IMR-90 (cell line): ENCODE results near the gene TAOK1. TPM values are rescaled to one million over a fixed set of nuclear protein-coding genes. Genes with fewer than 3 reads are reported as not detected.

Source experiments
- ATAC-seq: fragments of 200-7000 bp; cut with Tn5 transposase; 2 replicates; pipeline ENCODE4 v1.9.1; 2020; ENCODE audit warnings: low read depth, mild to moderate bottlenecking, moderate library complexity
- BruUV-seq: library from RNA; stranded (reverse); fragments of 400-500 nt; replicated peaks from 2 replicates; lab custom pipeline; 2021; lab: Mats Ljungman, UMichigan
- CTCF ChIA-PET: fragments of 300-600 bp; formaldehyde crosslinking; extraction: SDS; loops from one replicate; lab custom pipeline; 2021; ENCODE audit warnings: antibody characterized with exemption; lab: Yijun Ruan, JAX
- POLR2A ChIA-PET: fragments of 300-600 bp; sonication (Branson Sonifier 250); formaldehyde crosslinking; loops from one replicate; lab custom pipeline; 2022; ENCODE audit warnings: antibody characterized with exemption; ENCODE audit not compliant: unreplicated experiment; lab: Charles Lee
- DNase-seq: peaks from one replicate; pipeline ENCODE4 v3.0.0; 2013
- H2AFZ ChIP-seq: replicated peaks from 2 replicates; pipeline ENCODE3; 2013; ENCODE audit warnings: low read length, mild to moderate bottlenecking; ENCODE audit not compliant: poor library complexity
- H2AK5ac ChIP-seq: 2 replicates; pipeline ENCODE4 v1.6.1; 2013; ENCODE audit warnings: low read depth, low read length, inconsistent platforms
- H2AK9ac ChIP-seq: replicated peaks from 2 replicates; pipeline ENCODE3; 2013; ENCODE audit warnings: mild to moderate bottlenecking, low read depth, low read length, moderate library complexity; ENCODE audit not compliant: poor library complexity
- H2BK120ac ChIP-seq: 2 replicates; pipeline ENCODE4 v1.6.1; 2013; ENCODE audit warnings: low read depth, low read length, inconsistent platforms
- H2BK15ac ChIP-seq: 3 replicates; pipeline ENCODE4 v1.6.1; 2013; ENCODE audit warnings: low read depth, low read length, inconsistent platforms
- H2BK20ac ChIP-seq: 2 replicates; pipeline ENCODE4 v1.6.1; 2013; ENCODE audit warnings: low read depth, mild to moderate bottlenecking, inconsistent platforms, low read length, moderate library complexity
- H2BK5ac ChIP-seq: 2 replicates; pipeline ENCODE4 v1.6.1; 2013; ENCODE audit warnings: mild to moderate bottlenecking, low read depth, low read length, inconsistent platforms; ENCODE audit not compliant: poor library complexity, severe bottlenecking
- H3K14ac ChIP-seq: replicated peaks from 2 replicates; pipeline ENCODE4 v1.6.1; 2013; ENCODE audit warnings: low read depth, low read length, inconsistent platforms
- H3K18ac ChIP-seq: 2 replicates; pipeline ENCODE4 v1.6.1; 2013; ENCODE audit warnings: low read depth, low read length, control low read depth
- H3K23ac ChIP-seq: 2 replicates; pipeline ENCODE4 v1.6.1; 2013; ENCODE audit warnings: low read depth, low read length, inconsistent platforms
- H3K27ac ChIP-seq: 2 replicates; pipeline ENCODE4 v1.5.1; 2013; ENCODE audit warnings: mild to moderate bottlenecking, control low read depth, low read length; ENCODE audit not compliant: insufficient read depth
- H3K27me3 ChIP-seq: 2 replicates; pipeline ENCODE4 v1.6.1; 2013; ENCODE audit warnings: low read length; ENCODE audit not compliant: control insufficient read depth, insufficient read depth
- H3K36me3 ChIP-seq: 2 replicates; pipeline ENCODE4 v1.6.1; 2013; ENCODE audit warnings: low read length, mixed read lengths; ENCODE audit not compliant: control insufficient read depth, insufficient read depth
- H3K4ac ChIP-seq: 2 replicates; pipeline ENCODE4 v1.6.1; 2013; ENCODE audit warnings: low read depth, low read length, inconsistent platforms
- H3K4me1 ChIP-seq: 2 replicates; pipeline ENCODE4 v1.6.1; 2013; ENCODE audit warnings: low read length, mixed read lengths; ENCODE audit not compliant: control insufficient read depth, insufficient read depth
- H3K4me2 ChIP-seq: 2 replicates; pipeline ENCODE4 v1.6.1; 2013; ENCODE audit warnings: low read depth, mild to moderate bottlenecking, control low read depth, low read length, moderate library complexity
- H3K4me3 ChIP-seq: 2 replicates; pipeline ENCODE4 v1.5.1; 2013; ENCODE audit warnings: low read depth, mild to moderate bottlenecking, control low read depth, low read length, moderate library complexity; ENCODE audit not compliant: insufficient read depth
- H3K56ac ChIP-seq: 2 replicates; pipeline ENCODE4 v1.6.1; 2013; ENCODE audit warnings: low read length, inconsistent platforms; ENCODE audit not compliant: insufficient read depth; ENCODE audit errors: extremely low read depth
- H3K79me1 ChIP-seq, 2 experiments: 2 replicates each; pipeline ENCODE4 v1.6.1; 2013; ENCODE audit warnings: low read length in 2 of 2, inconsistent platforms in 1 of 2, low read depth in 1 of 2
- H3K9ac ChIP-seq: 2 replicates; pipeline ENCODE4 v1.6.1; 2013; ENCODE audit warnings: low read depth, low read length, control low read depth
- H3K9me1 ChIP-seq: 2 replicates; pipeline ENCODE4 v1.6.1; 2013; ENCODE audit warnings: low read length, inconsistent platforms; ENCODE audit not compliant: insufficient read depth
- H3K9me3 ChIP-seq: 2 replicates; pipeline ENCODE4 v1.6.1; 2013; ENCODE audit warnings: low read length; ENCODE audit not compliant: control insufficient read depth, insufficient read depth
- H4K20me1 ChIP-seq: 2 replicates; pipeline ENCODE4 v1.6.1; 2013; ENCODE audit warnings: low read length, inconsistent platforms; ENCODE audit not compliant: insufficient read depth
- H4K5ac ChIP-seq: 2 replicates; pipeline ENCODE4 v1.6.1; 2013; ENCODE audit warnings: mild to moderate bottlenecking, low read depth, low read length, control low read depth
- H4K8ac ChIP-seq, 2 experiments: 2 replicates each; pipeline ENCODE4 v1.6.1; 2013; ENCODE audit warnings: low read depth in 2 of 2, low read length in 2 of 2, control low read depth in 1 of 2, inconsistent platforms in 1 of 2
- H4K91ac ChIP-seq: 2 replicates; pipeline ENCODE4 v1.6.1; 2013; ENCODE audit warnings: low read depth, low read length, inconsistent platforms; ENCODE audit not compliant: insufficient read depth
- BHLHE40 ChIP-seq: fragments of 150-350 bp; IDR thresholded peaks from 2 replicates; pipeline ENCODE4 v1.6.1; 2016; ENCODE audit warnings: mild to moderate bottlenecking, low read depth, low read length
- CEBPB ChIP-seq: IDR thresholded peaks from 2 replicates; pipeline ENCODE4 v1.6.1; 2012; ENCODE audit warnings: low read depth, low read length, improper control_type of control experiment
- CHD1 ChIP-seq: IDR thresholded peaks from 2 replicates; pipeline ENCODE4 v1.6.1; 2012; ENCODE audit warnings: low read depth, low read length, improper control_type of control experiment
- FOS ChIP-seq: fragments of 150-350 bp; IDR thresholded peaks from 2 replicates; pipeline ENCODE4 v1.6.1; 2016; ENCODE audit warnings: low read depth, low read length
- MAFK ChIP-seq: IDR thresholded peaks from 2 replicates; pipeline ENCODE4 v1.6.1; 2012; ENCODE audit warnings: low read depth, low read length, improper control_type of control experiment
- MAZ ChIP-seq: IDR thresholded peaks from 2 replicates; pipeline ENCODE4 v1.6.1; 2012; ENCODE audit warnings: low read depth, mild to moderate bottlenecking, low read length, improper control_type of control experiment, moderate library complexity, borderline replicate concordance
- MXI1 ChIP-seq: IDR thresholded peaks from 2 replicates; pipeline ENCODE4 v1.6.1; 2012; ENCODE audit warnings: low read depth, mild to moderate bottlenecking, low read length, moderate library complexity, borderline replicate concordance
- NFE2L2 ChIP-seq: fragments of 150-350 bp; IDR thresholded peaks from 2 replicates; pipeline ENCODE4 v1.6.1; 2016; ENCODE audit warnings: low read depth, mild to moderate bottlenecking, low read length
- POLR2A ChIP-seq: IDR thresholded peaks from 2 replicates; pipeline ENCODE4 v1.6.1; 2012; ENCODE audit warnings: mild to moderate bottlenecking, low read depth, low read length
- RAD21 ChIP-seq: IDR thresholded peaks from 2 replicates; pipeline ENCODE4 v1.6.1; 2012; ENCODE audit warnings: low read length, improper control_type of control experiment
- RCOR1 ChIP-seq: IDR thresholded peaks from 2 replicates; pipeline ENCODE4 v1.6.1; 2012; ENCODE audit warnings: mild to moderate bottlenecking, low read length, improper control_type of control experiment; ENCODE audit not compliant: insufficient replicate concordance
- RFX5 ChIP-seq: IDR thresholded peaks from 2 replicates; pipeline ENCODE4 v1.8.0; 2012; ENCODE audit warnings: low read depth, mild to moderate bottlenecking, low read length, moderate library complexity
- SMC3 ChIP-seq: fragments of 150-350 bp; IDR thresholded peaks from 2 replicates; pipeline ENCODE4 v1.6.1; 2016; ENCODE audit warnings: low read depth, mild to moderate bottlenecking, antibody characterized with exemption, low read length, moderate library complexity
- USF2 ChIP-seq: fragments of 150-350 bp; IDR thresholded peaks from 2 replicates; pipeline ENCODE4 v1.6.1; 2017; ENCODE audit warnings: mild to moderate bottlenecking, antibody characterized with exemption, low read length, low read depth
- WGBS, 2 experiments: methylation state at CpG; one replicate each; pipeline versions ENCODE4 v1.1.5 to v1.1.7; 2013; ENCODE audit warnings: missing lambda C conversion rate in 2 of 2; ENCODE audit not compliant: insufficient read length in 1 of 2; ENCODE audit errors: extremely low coverage in 2 of 2; 5-methylcytosine and 5-hydroxymethylcytosine counted together
- dilution Hi-C: fragments of 300-500 bp; cut with HindIII; formaldehyde crosslinking; loops from one replicate; pipeline ENCODE4 v1.14.3; 2018; ENCODE audit warnings: low sequenced_read_pairs; ENCODE audit not compliant: unreplicated experiment
- in situ Hi-C: fragments of 300-500 bp; cut with MboI; formaldehyde crosslinking; loops from 3 replicates; pipeline ENCODE4 v1.14.3; 2019; ENCODE audit warnings: low sequenced_read_pairs, inconsistent platforms, mixed read lengths
- intact Hi-C: fragments of 100-400 bp; cut with micrococcal nuclease; formaldehyde crosslinking; loops from 2 replicates; pipeline ENCODE4 v1.10.0; 2022
- polyA plus RNA-seq, 3 experiments: library from polyadenylated mRNA; depleted of rRNA; stranded (reverse); fragments of >200 nt; gene quantifications; 2 replicates each; pipeline ENCODE4 v1.2.3, GENCODE V29; 2012; ENCODE audit warnings: low replicate concordance in 1 of 3
- total RNA-seq: library from RNA; depleted of rRNA; stranded (reverse); fragments of >200 nt; gene quantifications from 2 replicates; pipeline ENCODE4 v1.2.3, GENCODE V29; 2012
- TF ChIP-seq, protein P1 (sequence below): conservative IDR thresholded peaks from 2 replicates; pipeline ENCODE4 v1.5.1; 2012; ENCODE audit warnings: mild to moderate bottlenecking, low read depth, low read length, improper control_type of control experiment
- TF ChIP-seq, protein P2 (sequence below): fragments of 150-350 bp; IDR thresholded peaks from 2 replicates; pipeline ENCODE4 v1.6.1; 2016; ENCODE audit warnings: low read depth, mild to moderate bottlenecking, low read length, moderate library complexity, borderline replicate concordance

Gene TAOK1
- total and polyA plus RNA-seq, 2 of the 4 experiments (the other 2 are of a cell fraction) = 9.8 to 91.8 TPM

GRCh38 chr17:29363716-29364115, 26.4 kb upstream of the TAOK1 start:
- TF ChIP-seq MAZ (no peak), MXI1 (no peak), RCOR1 (no peak), RFX5 (no peak), BHLHE40 (no peak), CHD1 (no peak), NFE2L2 (no peak), SMC3 (no peak), MAFK (no peak), POLR2A (no peak), CEBPB (no peak), FOS (no peak), RAD21 (no peak), USF2 (no peak)
- TF ChIP-seq, protein P1, sequence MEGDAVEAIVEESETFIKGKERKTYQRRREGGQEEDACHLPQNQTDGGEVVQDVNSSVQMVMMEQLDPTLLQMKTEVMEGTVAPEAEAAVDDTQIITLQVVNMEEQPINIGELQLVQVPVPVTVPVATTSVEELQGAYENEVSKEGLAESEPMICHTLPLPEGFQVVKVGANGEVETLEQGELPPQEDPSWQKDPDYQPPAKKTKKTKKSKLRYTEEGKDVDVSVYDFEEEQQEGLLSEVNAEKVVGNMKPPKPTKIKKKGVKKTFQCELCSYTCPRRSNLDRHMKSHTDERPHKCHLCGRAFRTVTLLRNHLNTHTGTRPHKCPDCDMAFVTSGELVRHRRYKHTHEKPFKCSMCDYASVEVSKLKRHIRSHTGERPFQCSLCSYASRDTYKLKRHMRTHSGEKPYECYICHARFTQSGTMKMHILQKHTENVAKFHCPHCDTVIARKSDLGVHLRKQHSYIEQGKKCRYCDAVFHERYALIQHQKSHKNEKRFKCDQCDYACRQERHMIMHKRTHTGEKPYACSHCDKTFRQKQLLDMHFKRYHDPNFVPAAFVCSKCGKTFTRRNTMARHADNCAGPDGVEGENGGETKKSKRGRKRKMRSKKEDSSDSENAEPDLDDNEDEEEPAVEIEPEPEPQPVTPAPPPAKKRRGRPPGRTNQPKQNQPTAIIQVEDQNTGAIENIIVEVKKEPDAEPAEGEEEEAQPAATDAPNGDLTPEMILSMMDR = no peak
- TF ChIP-seq, protein P2, sequence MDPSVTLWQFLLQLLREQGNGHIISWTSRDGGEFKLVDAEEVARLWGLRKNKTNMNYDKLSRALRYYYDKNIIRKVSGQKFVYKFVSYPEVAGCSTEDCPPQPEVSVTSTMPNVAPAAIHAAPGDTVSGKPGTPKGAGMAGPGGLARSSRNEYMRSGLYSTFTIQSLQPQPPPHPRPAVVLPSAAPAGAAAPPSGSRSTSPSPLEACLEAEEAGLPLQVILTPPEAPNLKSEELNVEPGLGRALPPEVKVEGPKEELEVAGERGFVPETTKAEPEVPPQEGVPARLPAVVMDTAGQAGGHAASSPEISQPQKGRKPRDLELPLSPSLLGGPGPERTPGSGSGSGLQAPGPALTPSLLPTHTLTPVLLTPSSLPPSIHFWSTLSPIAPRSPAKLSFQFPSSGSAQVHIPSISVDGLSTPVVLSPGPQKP = no peak
- no peak overlapping the region for H2AK9ac ChIP-seq
- H2AFZ ChIP-seq = no peak overlapping the region
- no peak overlapping the region for H4K91ac ChIP-seq
- no peak overlapping the region; the same call in 1 of the 2 replicates for H3K14ac ChIP-seq
- no peaks in the 10 kb centered on the region for H3K36me3 ChIP-seq
- no TSS peak for BruUV-seq
- no peaks in the 10 kb centered on the region for H4K20me1 ChIP-seq
- H3K23ac ChIP-seq = no peak overlapping the region
- H2BK20ac ChIP-seq = no peak overlapping the region
- DNase-seq = no peak
- no peaks in the 10 kb centered on the region for H3K9me3 ChIP-seq
- H2AK5ac ChIP-seq = no peak overlapping the region
- ChIA-PET CTCF (no interaction called here), POLR2A (no interaction called here)
- in situ Hi-C loops = no loop called here
- no peak overlapping the region for H3K27ac ChIP-seq
- no peak for ATAC-seq
- no peaks in the 10 kb centered on the region for H3K27me3 ChIP-seq
- H3K4me1 ChIP-seq = no peaks in the 10 kb centered on the region
- no peak overlapping the region for H4K5ac ChIP-seq
- no peak overlapping the region for H2BK120ac ChIP-seq
- H3K4me2 ChIP-seq = no peak overlapping the region
- H3K79me1 ChIP-seq = no peaks in the 10 kb centered on the region
- intact Hi-C loops = no loop called here
- dilution Hi-C loops = no loop called here
- H2BK15ac ChIP-seq = no peak overlapping the region
- WGBS, 2 experiments = no CpG with 5 or more reads among the region's 2 CpGs
- no peak overlapping the region for H3K9ac ChIP-seq
- H3K4ac ChIP-seq = no peak overlapping the region
- H3K56ac ChIP-seq = no peak overlapping the region
- H4K8ac ChIP-seq = no peak overlapping the region
- H3K18ac ChIP-seq = no peak overlapping the region
- H3K9me1 ChIP-seq = no peaks in the 10 kb centered on the region
- no peak overlapping the region for H3K4me3 ChIP-seq
- H2BK5ac ChIP-seq = no peak overlapping the region
